GM12878 (cell line): ENCODE results near the gene CCNJL. TPM values are rescaled to one million over a fixed set of nuclear protein-coding genes. Genes with fewer than 3 reads are reported as not detected.
A peak's percentile ranks its signal among the peaks of the same experiment; 100 is the strongest.

Experiments
- ATAC-seq: fragments of 200-7000 bp; cut with Tn5 transposase; 3 replicates; pipeline ENCODE4 v1.9.1; 2020; ENCODE audit warnings: mild to moderate bottlenecking, moderate library complexity
- BruUV-seq: library from RNA; stranded (reverse); fragments of 400-500 nt; replicated peaks from 2 replicates; lab custom pipeline; 2021; lab: Mats Ljungman, UMichigan
- CTCF ChIA-PET: fragments of 300-600 bp; sonication (Branson Sonifier 250); formaldehyde crosslinking; extraction: SDS; loops from one replicate; lab custom pipeline; 2021; ENCODE audit warnings: inconsistent platforms; lab: Yijun Ruan, JAX
- POLR2A ChIA-PET: fragments of 350-600 bp; formaldehyde crosslinking; extraction: SDS; loops from one replicate; lab custom pipeline; 2021; ENCODE audit warnings: inconsistent platforms; lab: Charles Lee
- RAD21 ChIA-PET: fragments of 300-600 bp; sonication (Branson Sonifier 250); formaldehyde crosslinking; loops from one replicate; lab custom pipeline; 2023; ENCODE audit warnings: antibody characterized with exemption; ENCODE audit not compliant: unreplicated experiment; lab: Charles Lee
- SMC1A ChIA-PET: fragments of 300-600 bp; sonication (Branson Sonifier 250); formaldehyde crosslinking; loops from one replicate; lab custom pipeline; 2023; ENCODE audit not compliant: unreplicated experiment, uncharacterized antibody; lab: Charles Lee
- DNase-seq: peaks from one replicate; pipeline ENCODE4 v3.0.0-alpha.2; 2011; ENCODE audit warnings: low read depth, low spot score
- FAIRE-seq: peaks from 3 replicates; lab custom pipeline; 2011; peaks lifted over from hg19 to GRCh38; lab: Jason Lieb, UNC
- H2AFZ ChIP-seq: 2 replicates; pipeline ENCODE4 v1.6.0; 2011; ENCODE audit warnings: low read depth, low read length, control low read depth; ENCODE audit not compliant: control insufficient read depth
- H3K27ac ChIP-seq: 2 replicates; pipeline ENCODE4 v1.5.1; 2011; ENCODE audit warnings: control low read depth; ENCODE audit not compliant: control insufficient read depth, insufficient read depth
- H3K27me3 ChIP-seq, 2 experiments: replicated peaks in 1 of 2; 2 replicates each; pipeline versions ENCODE4 v1.6.0 to v1.6.1; 2011; ENCODE audit warnings: low read length in 1 of 2; ENCODE audit not compliant: control insufficient read depth in 2 of 2, insufficient read depth in 2 of 2
- H3K36me3 ChIP-seq, 2 experiments: 2 replicates each; pipeline ENCODE4 v1.5.1; 2011; ENCODE audit warnings: low read length in 1 of 2; ENCODE audit not compliant: control insufficient read depth in 2 of 2, insufficient read depth in 2 of 2
- H3K4me1 ChIP-seq: 2 replicates; pipeline ENCODE4 v1.6.1; 2011; ENCODE audit warnings: mild to moderate bottlenecking, low read length, moderate library complexity, mixed read lengths; ENCODE audit not compliant: control insufficient read depth, insufficient read depth
- H3K4me2 ChIP-seq: 2 replicates; pipeline ENCODE4 v1.6.0; 2011; ENCODE audit warnings: control low read depth; ENCODE audit not compliant: control insufficient read depth, insufficient read depth
- H3K4me3 ChIP-seq: fragments of 200-600 bp; sonication (generic); 2 replicates; pipeline ENCODE4 v1.5.1; 2016
- H3K79me2 ChIP-seq: 2 replicates; pipeline ENCODE4 v1.6.0; 2011; ENCODE audit warnings: low read length; ENCODE audit not compliant: control insufficient read depth, insufficient read depth
- H3K9ac ChIP-seq: 2 replicates; pipeline ENCODE4 v1.8.0; 2011; ENCODE audit warnings: low read length, control low read depth, mixed read lengths; ENCODE audit not compliant: control insufficient read depth, insufficient read depth
- H3K9me3 ChIP-seq: replicated peaks from 3 replicates; pipeline ENCODE4 v1.5.1; 2011; ENCODE audit warnings: mild to moderate bottlenecking, low read length; ENCODE audit not compliant: control insufficient read depth, insufficient read depth
- H4K20me1 ChIP-seq: 2 replicates; pipeline ENCODE4 v1.6.0; 2011; ENCODE audit not compliant: control insufficient read depth, insufficient read depth
- CBX3 ChIP-seq: fragments of 200-600 bp; sonication (generic); IDR thresholded peaks from 2 replicates; pipeline ENCODE4 v1.6.1; 2016; ENCODE audit warnings: low read depth, borderline replicate concordance
- EP300 ChIP-seq, 2 experiments: fragments of 150-350 bp in 1 of 2; IDR thresholded peaks; 2 replicates each; pipeline ENCODE4 v1.6.1; 2011 to 2012; ENCODE audit warnings: low read depth in 2 of 2, low read length in 2 of 2, borderline replicate concordance in 1 of 2, improper control_type of control experiment in 1 of 2, inconsistent platforms in 1 of 2; ENCODE audit not compliant: control insufficient read depth in 1 of 2
- GABPA ChIP-seq: IDR thresholded peaks from 2 replicates; pipeline ENCODE4 v1.6.1; 2014; ENCODE audit warnings: antibody characterized with exemption, low read depth, mild to moderate bottlenecking, inconsistent platforms
- MEF2A ChIP-seq: IDR thresholded peaks from 2 replicates; pipeline ENCODE4 v1.6.1; 2011; ENCODE audit warnings: low read depth, mild to moderate bottlenecking, low read length, moderate library complexity; ENCODE audit not compliant: insufficient read depth
- MYB ChIP-seq: fragments of 150-350 bp; IDR thresholded peaks from 2 replicates; pipeline ENCODE4 v1.6.1; 2014; ENCODE audit warnings: mild to moderate bottlenecking, low read depth, low read length, borderline replicate concordance
- NFYB ChIP-seq: IDR thresholded peaks from 2 replicates; pipeline ENCODE4 v1.6.1; 2011; ENCODE audit warnings: low read depth, mild to moderate bottlenecking, low read length, improper control_type of control experiment, moderate library complexity; ENCODE audit not compliant: insufficient read depth
- NR2C1 ChIP-seq: fragments of 450-650 bp; IDR thresholded peaks from 2 replicates; pipeline ENCODE4 v1.6.1; 2017; ENCODE audit warnings: antibody characterized with exemption, mild to moderate bottlenecking, moderate library complexity
- STAT3 ChIP-seq: IDR thresholded peaks from 2 replicates; pipeline ENCODE4 v1.6.1; 2011; ENCODE audit warnings: low read depth, low read length, improper control_type of control experiment
- WGBS: methylation state at CpG from one replicate; pipeline ENCODE4 v1.1.6; 2016; ENCODE audit warnings: low lambda C conversion rate; ENCODE audit not compliant: insufficient replicate concordance, insufficient coverage; ENCODE audit errors: missing lambda C conversion rate; 5-methylcytosine and 5-hydroxymethylcytosine counted together
- in situ Hi-C: fragments of 300-500 bp; cut with MboI; formaldehyde crosslinking; loops from 9 replicates; pipeline ENCODE4 v1.14.3; 2018; ENCODE audit warnings: mixed read lengths
- intact Hi-C: fragments of 100-400 bp; cut with micrococcal nuclease; formaldehyde crosslinking; loops from one replicate; pipeline ENCODE4 v1.14.2; 2022; ENCODE audit not compliant: unreplicated experiment
- polyA plus RNA-seq, 11 experiments: library from polyadenylated mRNA; depleted of rRNA in 4 of 11; unstranded in 6 of 11; stranded (reverse) in 5 of 11; fragments of >200 nt; fragmentation: Nextera tagmentation in 4 of 11; fragmentation: Illumina TruSeq in 1 of 11; extraction: Ambion mirVana in 4 of 11; extraction: Trizol in 1 of 11; gene quantifications; 1 replicate in 1 of 11; 2 replicates in 10 of 11; pipeline versions ENCODE4 v1.2.1 to v1.2.3, GENCODE V29; 2011 to 2016; ENCODE audit warnings: inconsistent platforms in 2 of 11, missing spikeins in 2 of 11, low read depth in 1 of 11
- total RNA-seq, 4 experiments: library from RNA; depleted of rRNA in 3 of 4; stranded (reverse); fragments of >200 nt in 3 of 4; fragmentation: Illumina TruSeq in 1 of 4; extraction: Trizol in 1 of 4; gene quantifications; 2 replicates each; pipeline versions ENCODE4 v1.2.1 to v1.2.3, GENCODE V29; 2013 to 2021
- TF ChIP-seq, protein P1 (sequence below): fragments of 150-350 bp; IDR thresholded peaks from 2 replicates; pipeline ENCODE4 v1.6.1; 2014; ENCODE audit warnings: mild to moderate bottlenecking, low read depth, low read length
- TF ChIP-seq, protein P2 (sequence below): IDR thresholded peaks from 2 replicates; pipeline ENCODE4 v1.6.1; 2011; ENCODE audit warnings: low read depth, low read length, improper control_type of control experiment, borderline replicate concordance
- TF ChIP-seq, protein P3 (sequence below): IDR thresholded peaks from 2 replicates; pipeline ENCODE4 v1.6.1; 2011; ENCODE audit warnings: low read depth, mild to moderate bottlenecking, low read length, moderate library complexity, borderline replicate concordance; ENCODE audit errors: extremely low read depth

Gene CCNJL
- total and polyA plus RNA-seq, 10 of the 15 experiments (the other 5 are each of a cell fraction or from before 2014, with no cell fraction given), result 0.09 to 0.20 (median 0.10) TPM; not detected in 7

DNA sequence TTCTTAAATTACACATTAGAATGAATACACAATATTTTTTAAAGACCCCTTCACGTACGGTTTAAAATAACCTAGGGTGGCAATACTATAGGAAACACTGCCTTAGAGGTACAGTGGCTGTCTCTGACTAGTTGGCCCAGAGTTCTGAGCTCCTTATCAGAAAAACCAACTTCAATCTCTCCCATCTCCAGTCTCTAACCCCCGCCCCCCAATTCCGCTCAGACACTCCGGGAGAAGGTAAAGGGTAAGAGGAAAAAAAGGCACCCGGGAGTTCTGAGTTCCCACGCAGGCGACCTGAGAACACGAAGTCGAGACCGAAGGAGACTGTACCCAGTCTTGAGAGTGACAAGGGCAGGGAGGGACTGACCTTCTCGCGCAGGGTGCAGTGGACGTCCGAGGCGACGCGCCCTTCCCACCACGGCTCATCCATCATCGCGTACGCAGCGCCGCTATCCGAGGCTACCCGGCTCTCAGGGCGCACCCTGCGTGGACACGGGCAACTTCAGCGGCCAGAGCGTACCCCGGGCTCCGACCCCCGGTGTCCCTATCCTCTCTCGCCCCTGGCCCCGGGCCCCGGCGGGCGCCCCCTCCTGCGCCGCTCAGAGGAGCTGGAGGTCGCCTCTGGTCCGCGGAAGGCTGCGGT lies 752 bp downstream of the CCNJL start:
- CTCF ChIA-PET, result no interaction called here

More for the DNA sequence above, 752 bp downstream of the CCNJL start:
- Histone ChIP-seq H3K9ac (no peak overlapping the region), H2AFZ (no peak overlapping the region), H3K27me3 (peaks cover 9 to 16% of the 10 kb centered on the region in 2 experiments), H3K4me2 (peak overlapping the region; percentile 89; the same call in 1 of the 2 replicates), H3K9me3 (no peaks in the 10 kb centered on the region), H3K36me3 (no peaks in the 10 kb centered on the region), H3K4me3 (peak overlapping the region; percentile 61), H3K79me2 (no peaks in the 10 kb centered on the region), H4K20me1 (no peaks in the 10 kb centered on the region), H3K4me1 (no peaks in the 10 kb centered on the region), H3K27ac (no peak overlapping the region)
- ChIA-PET SMC1A (interaction anchor here (0.7 kb wide), 1 partner anchor 49 kb away, joined by 3 read pairs; no protein-coding TSS in a partner anchor), POLR2A (no interaction called here), RAD21 (no interaction called here)
- TF ChIP-seq, protein P1, sequence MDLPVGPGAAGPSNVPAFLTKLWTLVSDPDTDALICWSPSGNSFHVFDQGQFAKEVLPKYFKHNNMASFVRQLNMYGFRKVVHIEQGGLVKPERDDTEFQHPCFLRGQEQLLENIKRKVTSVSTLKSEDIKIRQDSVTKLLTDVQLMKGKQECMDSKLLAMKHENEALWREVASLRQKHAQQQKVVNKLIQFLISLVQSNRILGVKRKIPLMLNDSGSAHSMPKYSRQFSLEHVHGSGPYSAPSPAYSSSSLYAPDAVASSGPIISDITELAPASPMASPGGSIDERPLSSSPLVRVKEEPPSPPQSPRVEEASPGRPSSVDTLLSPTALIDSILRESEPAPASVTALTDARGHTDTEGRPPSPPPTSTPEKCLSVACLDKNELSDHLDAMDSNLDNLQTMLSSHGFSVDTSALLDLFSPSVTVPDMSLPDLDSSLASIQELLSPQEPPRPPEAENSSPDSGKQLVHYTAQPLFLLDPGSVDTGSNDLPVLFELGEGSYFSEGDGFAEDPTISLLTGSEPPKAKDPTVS, result no peak
- TF ChIP-seq EP300 (IDR thresholded peaks at IDR 0.05; ENCODE audit: borderline replicate concordance in 1 of 2, control insufficient read depth in 1 of 2, low read depth in 2 of 2, low read length in 2 of 2), result no peak
- no peak for TF ChIP-seq CBX3
- TF ChIP-seq MYB, result no peak
- no peak for TF ChIP-seq MEF2A
- no peak for TF ChIP-seq NR2C1
- TF ChIP-seq, protein P2, sequence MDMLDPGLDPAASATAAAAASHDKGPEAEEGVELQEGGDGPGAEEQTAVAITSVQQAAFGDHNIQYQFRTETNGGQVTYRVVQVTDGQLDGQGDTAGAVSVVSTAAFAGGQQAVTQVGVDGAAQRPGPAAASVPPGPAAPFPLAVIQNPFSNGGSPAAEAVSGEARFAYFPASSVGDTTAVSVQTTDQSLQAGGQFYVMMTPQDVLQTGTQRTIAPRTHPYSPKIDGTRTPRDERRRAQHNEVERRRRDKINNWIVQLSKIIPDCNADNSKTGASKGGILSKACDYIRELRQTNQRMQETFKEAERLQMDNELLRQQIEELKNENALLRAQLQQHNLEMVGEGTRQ, result no peak
- no peak for TF ChIP-seq NFYB
- TF ChIP-seq GABPA, result no peak
- TF ChIP-seq, protein P3, sequence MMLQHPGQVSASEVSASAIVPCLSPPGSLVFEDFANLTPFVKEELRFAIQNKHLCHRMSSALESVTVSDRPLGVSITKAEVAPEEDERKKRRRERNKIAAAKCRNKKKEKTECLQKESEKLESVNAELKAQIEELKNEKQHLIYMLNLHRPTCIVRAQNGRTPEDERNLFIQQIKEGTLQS, result no peak
- no peak for TF ChIP-seq STAT3
- intact Hi-C loops, result no loop called here
- DNase-seq, result no peak
- in situ Hi-C loops, result no loop called here
- ATAC-seq, result no peak
- no peak for FAIRE-seq
- 53% methylated on average over 32 of the region's 45 CpGs for WGBS
- no TSS peak for BruUV-seq
